AG20443 (cell line): ENCODE results near the gene ALLC.

Source experiments
- DNase-seq: peaks from one replicate; pipeline ENCODE4 v3.0.0; 2012; ENCODE audit warnings: low spot score, mixed read lengths

The ALLC gene

GRCh38 chr2:3725458-3726250 is 67.7 kb downstream of the ALLC start:
- DNase-seq = no peak

DNA sequence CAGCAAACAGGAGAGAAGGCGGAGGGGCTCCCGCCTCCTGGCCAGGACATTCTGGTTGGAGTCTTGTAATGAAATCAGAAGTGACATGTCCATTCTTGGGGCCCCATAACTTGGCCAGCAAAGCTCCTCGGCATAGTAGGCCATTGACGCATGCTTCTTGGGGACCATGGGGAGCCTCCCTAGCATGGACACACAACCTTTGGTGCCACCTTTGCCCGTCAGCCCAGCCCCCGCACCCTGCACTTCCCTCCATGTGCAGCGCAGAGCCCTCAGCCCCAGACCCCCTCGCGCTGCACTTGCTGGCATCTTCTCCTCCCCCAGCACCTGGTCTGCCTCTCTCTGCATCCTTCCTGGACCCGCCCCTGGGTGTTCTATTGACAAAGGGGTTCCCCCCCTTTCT is 68.5 kb downstream of the ALLC start:
- no peak for DNase-seq

GRCh38 chr2:3727397-3728045 is 69.5 kb downstream of the ALLC start:
- no peak for DNase-seq

DNA sequence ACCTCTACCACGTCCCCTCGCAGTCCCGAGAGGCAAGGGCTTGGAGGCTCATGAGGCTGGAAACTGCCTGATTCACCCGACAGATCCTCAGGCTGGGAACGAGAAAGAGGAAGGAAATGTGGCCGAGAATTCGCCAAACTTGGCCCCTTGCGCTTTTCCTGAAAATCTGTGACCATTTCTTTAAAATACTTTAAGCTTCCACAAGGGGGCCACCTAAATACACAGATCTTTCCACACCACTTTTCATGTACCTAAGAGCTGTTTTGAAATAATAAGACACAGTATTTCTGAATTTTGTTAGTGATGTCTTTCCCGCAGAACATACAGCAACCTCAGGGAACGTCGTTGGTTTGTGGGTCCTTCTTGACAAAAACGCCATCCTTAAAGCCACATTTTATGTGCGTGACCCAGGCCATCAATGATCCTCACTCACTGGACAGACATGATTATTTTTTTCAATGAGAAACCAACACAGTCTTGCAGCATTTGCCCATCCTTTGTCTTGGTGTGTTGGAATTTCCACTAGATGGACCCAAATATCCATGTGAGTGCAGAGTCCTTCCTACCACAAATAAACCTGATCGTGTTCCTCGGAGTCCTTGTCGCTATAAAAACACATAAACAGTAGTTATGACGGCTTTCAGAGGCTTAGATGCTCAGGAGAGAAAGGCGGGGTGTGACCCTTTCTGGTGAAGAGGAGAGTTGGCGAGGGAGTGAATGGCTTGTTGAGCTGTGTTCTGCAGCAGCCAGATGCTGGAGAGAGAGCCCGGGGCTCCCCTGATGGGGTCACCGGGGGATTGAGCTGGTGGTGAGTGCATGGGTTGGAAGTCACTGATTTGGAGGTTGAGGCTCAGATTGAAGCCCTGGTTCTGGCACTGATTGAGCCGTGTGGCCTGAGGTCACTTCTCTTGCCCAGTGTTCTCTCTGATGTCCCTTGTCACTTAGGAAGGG is 70.4 kb downstream of the ALLC start:
- peak; percentile 66 for DNase-seq

DNA sequence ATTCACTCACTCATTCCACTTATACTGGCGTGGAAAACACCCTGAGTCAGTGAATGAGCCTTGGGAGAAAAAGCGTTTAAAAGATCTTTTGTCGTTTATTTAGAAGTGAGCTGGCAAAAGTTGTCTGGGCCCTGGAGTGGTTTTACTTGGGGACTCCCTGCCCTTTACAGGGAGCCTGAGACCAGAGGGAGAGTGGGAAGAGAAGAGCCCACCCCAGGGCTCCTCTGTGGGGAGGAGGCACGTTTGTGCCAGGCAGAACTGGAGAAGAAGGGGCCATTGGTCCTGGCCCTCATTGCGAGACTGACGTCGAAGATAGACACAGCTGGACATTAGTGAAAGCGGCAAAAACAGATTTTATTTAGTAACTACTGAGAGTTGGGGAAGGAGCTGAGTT is 71.1 kb downstream of the ALLC start:
- DNase-seq = no peak

DNA sequence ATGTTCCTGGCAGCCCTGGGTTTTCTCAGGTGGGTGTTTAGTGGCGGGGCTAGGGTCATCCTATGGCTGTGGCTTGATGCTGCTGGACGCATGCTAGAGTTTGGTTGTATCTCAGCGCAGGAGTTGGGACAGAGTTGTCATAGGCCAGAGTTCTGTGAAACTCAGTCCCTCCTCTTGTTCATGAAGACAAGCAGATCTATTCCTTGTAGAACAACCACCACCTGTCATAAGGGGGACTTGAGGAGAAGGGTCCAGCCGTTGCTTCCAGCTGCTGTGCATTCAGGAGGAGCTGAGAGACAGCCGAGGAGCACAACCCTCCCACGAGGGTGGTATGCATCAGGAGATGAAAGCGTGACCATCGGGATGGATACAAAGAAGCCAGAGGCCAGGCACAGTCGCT is 71.8 kb downstream of the ALLC start:
- DNase-seq = no peak

DNA sequence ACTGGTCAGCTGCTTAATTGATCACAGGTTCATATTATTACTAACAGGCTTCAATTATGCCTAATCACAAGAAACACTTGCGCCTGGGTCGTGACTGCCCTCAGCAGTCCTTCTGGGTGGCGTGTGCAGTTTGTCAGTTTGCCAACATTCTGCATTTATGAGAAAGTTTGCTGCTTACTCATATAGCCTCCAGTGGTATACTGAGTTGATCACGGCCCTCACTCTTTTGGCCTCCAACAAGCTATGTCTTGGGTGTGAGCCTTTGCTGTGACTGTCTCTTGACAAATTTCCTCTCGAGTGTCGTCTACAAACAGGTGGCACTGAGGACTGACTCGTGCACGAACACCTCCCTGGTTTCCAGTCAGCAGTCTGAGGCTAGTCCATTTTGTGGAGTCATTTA is 72.6 kb downstream of the ALLC start:
- DNase-seq = no peak

DNA sequence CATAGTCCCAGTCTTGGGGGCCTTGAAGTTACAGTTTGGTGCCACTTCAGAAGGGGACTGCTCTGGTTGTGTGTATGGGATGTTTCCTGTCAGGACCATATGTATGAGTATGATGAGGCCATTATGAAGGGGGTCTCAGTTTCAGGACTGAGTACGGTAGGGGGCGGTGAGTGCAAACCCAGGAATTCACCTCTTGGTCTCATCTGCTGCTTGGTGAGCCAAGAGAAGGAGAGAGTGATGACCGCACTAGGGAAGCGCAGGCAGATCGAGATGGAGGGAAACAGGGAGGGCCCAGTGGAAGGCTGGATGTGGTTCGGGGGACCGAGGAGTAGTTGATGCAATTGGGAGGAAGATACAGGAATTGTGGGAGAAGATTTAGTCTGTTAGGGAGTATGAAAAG is 73.8 kb downstream of the ALLC start:
- no peak for DNase-seq

- DNase-seq = no peak
These were observed 78.1 kb downstream of the ALLC start for GRCh38 chr2:3736112-3736511.

- no peak for DNase-seq
These were observed 79.1 kb downstream of the ALLC start for GRCh38 chr2:3737128-3737527.

DNA sequence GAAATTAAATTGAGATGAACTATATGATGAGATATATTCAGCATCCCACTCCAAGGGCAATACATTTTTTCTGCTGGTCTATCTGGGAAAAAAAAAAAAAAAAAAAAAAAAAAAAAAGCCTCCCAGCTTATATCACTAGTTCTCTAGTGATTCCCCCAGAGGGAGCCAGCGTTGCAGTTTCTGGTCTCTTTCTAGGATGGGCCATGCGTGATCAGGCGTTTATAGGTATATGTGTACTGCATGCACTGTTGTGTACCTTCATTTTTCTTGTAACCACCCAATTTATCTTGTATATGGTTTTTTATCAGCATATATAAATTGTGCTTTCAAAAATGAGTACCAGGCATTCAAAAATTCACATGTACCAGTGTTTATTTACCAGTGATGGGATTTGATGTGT is 80.5 kb downstream of the ALLC start:
- DNase-seq = no peak

DNA sequence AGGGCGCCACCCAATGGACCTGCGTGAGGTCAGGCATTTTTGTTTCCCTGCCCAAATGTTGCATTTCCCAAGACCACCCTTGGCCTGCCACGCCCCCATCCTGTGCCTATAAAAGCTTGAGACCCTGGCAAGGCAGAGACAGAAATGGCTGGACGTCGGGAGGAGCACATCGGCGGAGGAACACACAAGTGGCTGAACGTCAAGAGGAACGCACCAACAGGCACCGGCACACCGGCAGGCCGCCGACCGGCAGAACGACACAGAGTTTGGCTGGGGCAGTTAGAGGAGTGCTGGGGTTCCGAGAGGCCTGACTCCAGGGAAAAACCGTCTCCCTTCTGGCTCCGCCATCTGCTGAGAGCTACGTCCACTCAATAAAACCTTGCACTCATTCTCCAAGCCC is 81.3 kb downstream of the ALLC start:
- DNase-seq = no peak

DNA sequence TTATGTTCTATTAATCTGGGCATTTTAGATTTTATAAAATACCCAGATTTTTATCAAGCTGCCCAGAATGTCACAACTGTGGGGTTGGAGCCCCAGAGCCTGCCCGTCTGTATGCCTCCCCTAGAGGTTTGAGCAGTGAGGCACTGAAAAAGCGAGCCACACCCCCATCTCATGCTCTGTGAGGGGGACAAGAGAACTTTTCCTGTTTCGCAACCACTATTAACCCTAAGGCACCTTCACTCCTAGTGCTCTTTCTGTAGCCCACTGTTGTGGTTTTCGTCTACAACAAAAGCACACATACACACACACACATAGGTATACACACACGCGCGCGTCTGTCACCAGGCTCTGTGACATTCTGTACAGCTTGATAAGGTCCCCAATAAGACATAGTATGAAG is 83.4 kb downstream of the ALLC start:
- no peak for DNase-seq

- DNase-seq = no peak
These were observed 84.0 kb downstream of the ALLC start for GRCh38 chr2:3741867-3742602.

DNA sequence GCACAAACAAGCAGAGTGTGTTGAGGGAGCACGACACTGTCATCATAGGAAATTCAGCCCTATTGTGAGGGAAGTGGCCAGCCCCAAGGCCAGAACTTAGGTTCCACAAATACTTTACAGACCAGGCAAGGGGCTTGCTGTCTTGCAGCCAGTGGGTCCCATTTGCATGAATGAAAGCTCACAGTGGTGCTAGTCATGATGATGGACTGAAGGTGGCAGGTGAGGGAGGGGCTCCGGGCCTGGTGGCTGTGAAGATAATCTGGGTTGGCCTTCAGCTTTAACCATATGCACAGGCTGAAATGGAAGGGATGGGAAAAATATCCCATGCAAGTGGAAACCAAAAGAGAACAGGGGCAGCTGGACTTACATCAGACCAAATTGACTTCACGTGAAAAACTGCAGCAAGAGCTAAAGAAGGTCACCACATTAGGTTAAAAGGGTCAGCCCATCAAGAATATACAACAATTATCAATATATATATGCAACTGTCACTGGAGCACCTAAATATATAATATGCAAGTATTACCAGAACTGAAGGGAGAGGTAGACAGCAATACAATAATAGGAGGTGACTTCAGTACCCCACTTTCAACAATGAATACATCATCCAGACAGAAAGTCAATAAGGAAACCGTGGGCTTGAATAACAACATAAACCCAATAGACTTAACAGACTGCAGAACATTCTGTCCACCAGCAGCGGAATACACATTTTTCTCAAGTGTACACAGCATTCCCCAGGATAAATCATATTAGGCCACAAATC is 84.9 kb downstream of the ALLC start:
- DNase-seq = no peak

- DNase-seq = no peak
These were observed 86.1 kb downstream of the ALLC start for GRCh38 chr2:3743951-3744555.

DNA sequence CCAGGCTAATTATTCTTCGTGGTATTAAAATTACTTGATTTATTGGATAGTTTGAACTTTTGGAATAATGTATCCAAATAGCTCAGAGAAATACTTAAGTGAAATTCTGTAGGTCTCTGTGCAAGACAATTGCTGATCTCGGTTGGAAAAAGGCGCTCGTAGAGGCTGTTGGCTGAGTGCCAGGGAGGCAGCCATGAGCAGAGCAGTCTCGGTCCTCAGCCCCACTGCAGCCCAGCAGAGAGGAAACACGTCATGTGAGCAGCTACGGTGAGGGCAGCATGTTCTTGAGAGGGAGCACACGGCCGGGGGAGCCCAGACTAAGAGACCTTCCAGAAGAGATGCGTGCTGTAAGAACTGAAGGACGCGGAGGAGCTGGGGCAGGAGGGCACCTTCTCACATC is 87.9 kb downstream of the ALLC start:
- no peak for DNase-seq

- DNase-seq = no peak
These were observed 89.1 kb downstream of the ALLC start for GRCh38 chr2:3747032-3747654.

GRCh38 chr2:3747826-3748225 is 89.8 kb downstream of the ALLC start:
- DNase-seq = no peak

GRCh38 chr2:3749201-3749600 is 91.2 kb downstream of the ALLC start:
- DNase-seq = no peak
